MCF 10A (cell line): ENCODE data around the gene PNPLA7. TPM values are rescaled to one million over a fixed set of nuclear protein-coding genes. Genes with fewer than 3 reads are reported as not detected.

Experiments
- BruUV-seq: library from RNA; stranded (reverse); fragments of 400-500 nt; replicated peaks from 2 replicates; lab custom pipeline; 2021; lab: Mats Ljungman, UMichigan
- CTCF ChIA-PET: fragments of 300-600 bp; sonication (Branson Sonifier 250); formaldehyde crosslinking; extraction: SDS; loops from one replicate; lab custom pipeline; 2021; ENCODE audit warnings: antibody characterized with exemption, inconsistent platforms; lab: Yijun Ruan, JAX
- POLR2A ChIA-PET: fragments of 300-600, 350-650 bp; sonication (Branson Sonifier 250); formaldehyde crosslinking; extraction: SDS; loops from one replicate; lab custom pipeline; 2020; ENCODE audit warnings: antibody characterized with exemption, inconsistent platforms; lab: Yijun Ruan, JAX
- DNase-seq: peaks from one replicate; pipeline ENCODE4 v3.0.0-alpha.2; 2018; ENCODE audit not compliant: unreplicated experiment
- H3K27ac Mint-ChIP-seq: one replicate; pipeline ENCODE4 v1.8.0; 2022; ENCODE audit warnings: mild to moderate bottlenecking, low read depth, mixed read lengths; ENCODE audit not compliant: unreplicated experiment
- H3K27me3 Mint-ChIP-seq: one replicate; pipeline ENCODE4 v1.8.0; 2022; ENCODE audit warnings: mixed read lengths; ENCODE audit not compliant: insufficient read depth, unreplicated experiment
- H3K36me3 Mint-ChIP-seq: one replicate; pipeline ENCODE4 v1.8.0; 2022; ENCODE audit warnings: mild to moderate bottlenecking, moderate library complexity, mixed read lengths; ENCODE audit not compliant: insufficient read depth, unreplicated experiment
- H3K4me1 Mint-ChIP-seq: one replicate; pipeline ENCODE4 v1.8.0; 2022; ENCODE audit warnings: mixed read lengths; ENCODE audit not compliant: insufficient read depth, unreplicated experiment
- H3K4me3 Mint-ChIP-seq: one replicate; pipeline ENCODE4 v1.8.0; 2022; ENCODE audit warnings: mild to moderate bottlenecking, moderate library complexity, mixed read lengths; ENCODE audit not compliant: unreplicated experiment
- H3K9me3 Mint-ChIP-seq: one replicate; pipeline ENCODE4 v1.8.0; 2022; ENCODE audit warnings: mixed read lengths; ENCODE audit not compliant: unreplicated experiment
- intact Hi-C: fragments of 100-400 bp; cut with micrococcal nuclease; formaldehyde crosslinking; loops from 2 replicates; pipeline ENCODE4 v1.14.1; 2022
- total RNA-seq: library from RNA; stranded (reverse); gene quantifications from 2 replicates; pipeline ENCODE4 v1.2.3, GENCODE V29; 2022
- TF ChIP-seq, protein P1 (sequence below): fragments of 200-600 bp; IDR thresholded peaks from one replicate; pipeline ENCODE4 v1.8.0; 2022; ENCODE audit warnings: antibody characterized with exemption, mild to moderate bottlenecking; ENCODE audit not compliant: unreplicated experiment

Gene PNPLA7
- total RNA-seq, 1 experiment from 2014 or later: 0.86 TPM

GRCh38 chr9:137479892-137480685, 70.1 kb downstream of the PNPLA7 start:
- no peaks in the 10 kb centered on the region for H3K27me3 Mint-ChIP-seq
- H3K9me3 Mint-ChIP-seq: peaks cover 10% of the 10 kb centered on the region
- TF ChIP-seq, protein P1, sequence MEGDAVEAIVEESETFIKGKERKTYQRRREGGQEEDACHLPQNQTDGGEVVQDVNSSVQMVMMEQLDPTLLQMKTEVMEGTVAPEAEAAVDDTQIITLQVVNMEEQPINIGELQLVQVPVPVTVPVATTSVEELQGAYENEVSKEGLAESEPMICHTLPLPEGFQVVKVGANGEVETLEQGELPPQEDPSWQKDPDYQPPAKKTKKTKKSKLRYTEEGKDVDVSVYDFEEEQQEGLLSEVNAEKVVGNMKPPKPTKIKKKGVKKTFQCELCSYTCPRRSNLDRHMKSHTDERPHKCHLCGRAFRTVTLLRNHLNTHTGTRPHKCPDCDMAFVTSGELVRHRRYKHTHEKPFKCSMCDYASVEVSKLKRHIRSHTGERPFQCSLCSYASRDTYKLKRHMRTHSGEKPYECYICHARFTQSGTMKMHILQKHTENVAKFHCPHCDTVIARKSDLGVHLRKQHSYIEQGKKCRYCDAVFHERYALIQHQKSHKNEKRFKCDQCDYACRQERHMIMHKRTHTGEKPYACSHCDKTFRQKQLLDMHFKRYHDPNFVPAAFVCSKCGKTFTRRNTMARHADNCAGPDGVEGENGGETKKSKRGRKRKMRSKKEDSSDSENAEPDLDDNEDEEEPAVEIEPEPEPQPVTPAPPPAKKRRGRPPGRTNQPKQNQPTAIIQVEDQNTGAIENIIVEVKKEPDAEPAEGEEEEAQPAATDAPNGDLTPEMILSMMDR: no peak
- POLR2A ChIA-PET: interaction anchor here (0.9 kb wide), 1 partner anchor 17 kb away, joined by 3 read pairs; no protein-coding TSS in a partner anchor
- H3K4me1 Mint-ChIP-seq: peaks cover 8% of the 10 kb centered on the region
- BruUV-seq: no TSS peak
- no peak overlapping the region for H3K27ac Mint-ChIP-seq
- CTCF ChIA-PET: no interaction called here
- intact Hi-C loops: no loop called here
- DNase-seq: no peak
- H3K4me3 Mint-ChIP-seq: no peak overlapping the region
- no peaks in the 10 kb centered on the region for H3K36me3 Mint-ChIP-seq

GRCh38 chr9:137478962-137479861, 71.0 kb downstream of the PNPLA7 start:
- Mint-ChIP-seq H3K36me3 (no peaks in the 10 kb centered on the region), H3K9me3 (peaks cover 13% of the 10 kb centered on the region), H3K27me3 (no peaks in the 10 kb centered on the region), H3K4me1 (peaks cover 8% of the 10 kb centered on the region), H3K4me3 (no peak overlapping the region), H3K27ac (no peak overlapping the region)
- ChIA-PET CTCF (interaction anchor here (0.6 kb wide), 1 partner anchor 450 kb away, joined by 3 read pairs; no protein-coding TSS in a partner anchor), POLR2A (interaction anchor here (0.6 to 0.9 kb wide), 2 partner anchors 16 to 56 kb away, joined by 3 to 4 read pairs; partner anchors contain the start of genes EXD3 and NOXA1)
- DNase-seq: no peak
- intact Hi-C loops: no loop called here
- TF ChIP-seq, protein P1: no peak
- no TSS peak for BruUV-seq

DNA sequence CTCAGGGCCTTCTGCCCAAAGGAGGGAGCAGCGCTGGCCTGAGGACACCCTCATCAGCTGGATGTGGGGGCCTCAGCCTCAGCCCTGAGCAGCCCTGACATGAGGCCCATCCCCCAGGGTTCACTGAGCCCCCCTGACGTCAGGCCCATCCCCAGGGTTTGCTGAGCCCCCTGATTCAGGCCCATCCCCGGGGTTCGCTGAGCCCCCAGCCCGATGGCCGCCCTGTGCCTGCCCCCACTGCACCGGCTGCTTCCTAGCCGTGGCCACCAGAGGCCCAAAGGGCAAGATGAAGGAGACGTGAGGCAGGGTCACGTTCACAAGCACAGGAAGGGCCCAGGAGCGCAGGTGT, 71.6 kb downstream of the PNPLA7 start:
- H3K27me3 Mint-ChIP-seq: no peaks in the 10 kb centered on the region
- no peak overlapping the region for H3K4me3 Mint-ChIP-seq
- TF ChIP-seq, protein P1: no peak
- intact Hi-C loops: no loop called here
- peaks cover 8% of the 10 kb centered on the region for H3K4me1 Mint-ChIP-seq
- no peaks in the 10 kb centered on the region for H3K36me3 Mint-ChIP-seq
- POLR2A ChIA-PET: no interaction called here
- no peak for DNase-seq
- H3K9me3 Mint-ChIP-seq: peaks cover 15% of the 10 kb centered on the region
- CTCF ChIA-PET: interaction anchor here (0.6 kb wide), 2 partner anchors 192 to 449 kb away, joined by 3 to 4 read pairs; no protein-coding TSS in a partner anchor
- BruUV-seq: no TSS peak
- H3K27ac Mint-ChIP-seq: no peak overlapping the region
